Spinal cord (tissue), 10 donors: Measurements from ENCODE around the gene COX20. TPM values are rescaled to one million over a fixed set of nuclear protein-coding genes. Genes with fewer than 3 reads are reported as not detected.

ENCODE experiments used
- DNase-seq, 6 donors: peaks; one replicate each; pipeline versions ENCODE4 v3.0.0 to v3.0.0-alpha.2; 2013 to 2015; ENCODE audit warnings: low spot score in 6 of 6, low read depth in 4 of 6
- H3K27ac ChIP-seq: one replicate; pipeline ENCODE4 v1.5.1; 2013; ENCODE audit warnings: low read depth, low read length, control low read depth
- H3K27me3 ChIP-seq: one replicate; pipeline ENCODE4 v1.6.1; 2013; ENCODE audit warnings: low read length; ENCODE audit not compliant: control insufficient read depth, insufficient read depth
- H3K36me3 ChIP-seq: one replicate; pipeline ENCODE4 v1.6.1; 2013; ENCODE audit warnings: low read length; ENCODE audit not compliant: control insufficient read depth, insufficient read depth
- H3K4me1 ChIP-seq: one replicate; pipeline ENCODE4 v1.6.1; 2013; ENCODE audit warnings: low read length; ENCODE audit not compliant: control insufficient read depth, insufficient read depth
- H3K4me3 ChIP-seq: one replicate; pipeline ENCODE4 v1.5.1; 2013; ENCODE audit warnings: low read depth, low read length, control low read depth
- H3K9me3 ChIP-seq: one replicate; pipeline ENCODE4 v1.6.1; 2013; ENCODE audit warnings: low read length; ENCODE audit not compliant: control insufficient read depth, insufficient read depth
- WGBS: methylation state at CpG from one replicate; pipeline ENCODE4 v1.1.5; 2013; ENCODE audit warnings: missing lambda C conversion rate; ENCODE audit not compliant: insufficient coverage; 5-methylcytosine and 5-hydroxymethylcytosine counted together
- polyA plus RNA-seq, 2 donors: library from polyadenylated mRNA; unstranded; fragments of 120-200 nt; gene quantifications; one replicate each; pipeline ENCODE4 v1.2.1, GENCODE V29; 2013; ENCODE audit not compliant: insufficient read length in 2 of 2
- total RNA-seq, 2 donors: library from RNA; depleted of rRNA in 1 of 2; stranded (reverse); fragments of 120-200 nt in 1 of 2; fragments of >200 nt in 1 of 2; gene quantifications; one replicate each; pipeline versions ENCODE4 v1.2.3 to v1.2.4, GENCODE V29; 2013 to 2014
- donor health status: healthy.

Gene COX20
- total and polyA plus RNA-seq, 4 donors: 45.5 to 184 (median 108) TPM

DNA sequence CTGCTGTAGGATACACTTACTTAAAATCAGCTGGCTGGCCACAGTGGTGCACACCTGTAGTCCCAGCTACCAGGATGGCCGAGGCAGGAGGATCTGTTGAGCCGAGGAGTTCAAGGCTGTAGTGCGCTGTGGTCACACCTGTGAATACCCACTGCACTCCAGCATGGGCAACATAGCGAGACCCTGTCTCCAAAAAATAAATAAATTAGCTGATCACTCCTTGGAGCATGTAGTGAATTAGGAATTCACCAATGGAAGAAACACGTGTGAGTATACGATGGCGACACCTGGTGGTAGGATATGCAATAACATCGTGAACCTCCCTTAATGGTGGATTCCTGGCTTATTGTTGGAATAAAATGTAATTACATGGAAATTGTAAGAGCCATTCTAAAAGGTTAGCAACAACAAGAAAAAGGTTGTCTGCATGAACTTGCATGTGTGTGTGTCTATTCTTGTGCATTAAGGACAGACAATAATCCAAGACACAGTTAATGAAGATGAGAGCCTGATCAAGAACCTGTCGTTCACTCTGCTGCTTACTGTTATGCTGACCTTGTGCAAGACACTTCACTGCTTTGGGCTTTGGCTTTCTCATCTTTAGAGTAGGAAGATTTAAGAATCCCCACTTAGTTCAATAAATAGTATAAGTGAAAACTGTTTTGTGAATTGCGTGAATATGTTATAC, 38.6 kb upstream of the COX20 start:
- H3K27ac ChIP-seq: no peak overlapping the region
- no peaks in the 10 kb centered on the region for H3K4me1 ChIP-seq
- no peaks in the 10 kb centered on the region for H3K9me3 ChIP-seq
- no peaks in the 10 kb centered on the region for H3K27me3 ChIP-seq
- WGBS: 37% methylated on average over 7 of the region's 10 CpGs
- DNase-seq: peak; percentile 47 to 92 (median 64)
- no peak overlapping the region for H3K4me3 ChIP-seq
- no peaks in the 10 kb centered on the region for H3K36me3 ChIP-seq

- no peak overlapping the region for H3K27ac ChIP-seq
- H3K4me1 ChIP-seq: no peaks in the 10 kb centered on the region
- H3K9me3 ChIP-seq: no peaks in the 10 kb centered on the region
- 94% methylated on average over 6 of the region's 9 CpGs for WGBS
- no peaks in the 10 kb centered on the region for H3K27me3 ChIP-seq
- H3K4me3 ChIP-seq: no peak overlapping the region
- H3K36me3 ChIP-seq: no peaks in the 10 kb centered on the region
- no peak for DNase-seq
Measured at GRCh38 chr1:244800821-244801220, 34.6 kb upstream of the COX20 start.

DNA sequence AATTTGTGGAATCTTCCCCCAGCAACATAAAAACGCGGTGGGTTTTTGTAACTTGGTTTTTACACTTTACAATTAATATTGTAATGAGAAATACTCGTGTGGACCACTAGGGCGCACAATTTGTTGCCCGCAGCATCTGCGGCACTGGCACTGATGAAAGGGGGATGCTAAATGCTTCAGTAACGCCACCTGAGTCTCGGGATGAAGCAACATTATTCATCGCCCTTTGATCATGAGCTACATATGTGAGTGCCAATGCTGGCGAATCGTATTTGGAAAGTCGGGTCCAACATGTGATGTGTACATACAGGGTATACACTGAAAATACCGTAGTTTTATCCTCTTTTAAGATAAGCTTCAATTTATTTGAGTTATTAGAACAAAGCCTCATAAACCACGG, 34.2 kb upstream of the COX20 start:
- H3K27ac ChIP-seq: no peak overlapping the region
- no peaks in the 10 kb centered on the region for H3K27me3 ChIP-seq
- 52% methylated on average over 3 of the region's 14 CpGs for WGBS
- no peaks in the 10 kb centered on the region for H3K4me1 ChIP-seq
- no peak overlapping the region for H3K4me3 ChIP-seq
- H3K9me3 ChIP-seq: no peaks in the 10 kb centered on the region
- DNase-seq: peak in 2 of 6 donors; percentile 9 to 45
- no peaks in the 10 kb centered on the region for H3K36me3 ChIP-seq

DNA sequence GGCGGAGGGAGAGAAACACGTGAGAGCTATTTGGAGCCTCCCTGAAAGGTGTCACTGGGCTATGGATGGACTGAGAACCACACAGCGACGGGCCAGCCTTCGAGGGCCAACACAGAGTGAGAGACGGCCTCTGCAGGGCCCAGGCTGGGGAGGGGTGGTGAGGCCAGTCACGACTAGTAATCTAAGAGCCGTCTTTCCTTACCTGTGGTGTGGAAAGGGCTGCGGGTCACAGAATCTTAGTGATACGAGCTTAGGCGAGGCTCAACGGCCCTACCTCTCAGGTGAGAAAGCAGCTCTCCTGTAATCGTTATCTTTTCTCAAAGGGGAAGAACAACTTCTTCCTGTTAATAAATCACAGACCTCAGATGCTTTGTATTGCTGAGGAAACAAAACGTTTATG, 33.4 kb upstream of the COX20 start:
- no peak overlapping the region for H3K4me3 ChIP-seq
- no peaks in the 10 kb centered on the region for H3K9me3 ChIP-seq
- no peaks in the 10 kb centered on the region for H3K36me3 ChIP-seq
- WGBS: 84% methylated on average over 7 of the region's 14 CpGs
- no peak for DNase-seq
- H3K27me3 ChIP-seq: no peaks in the 10 kb centered on the region
- H3K27ac ChIP-seq: no peak overlapping the region
- H3K4me1 ChIP-seq: no peaks in the 10 kb centered on the region

DNA sequence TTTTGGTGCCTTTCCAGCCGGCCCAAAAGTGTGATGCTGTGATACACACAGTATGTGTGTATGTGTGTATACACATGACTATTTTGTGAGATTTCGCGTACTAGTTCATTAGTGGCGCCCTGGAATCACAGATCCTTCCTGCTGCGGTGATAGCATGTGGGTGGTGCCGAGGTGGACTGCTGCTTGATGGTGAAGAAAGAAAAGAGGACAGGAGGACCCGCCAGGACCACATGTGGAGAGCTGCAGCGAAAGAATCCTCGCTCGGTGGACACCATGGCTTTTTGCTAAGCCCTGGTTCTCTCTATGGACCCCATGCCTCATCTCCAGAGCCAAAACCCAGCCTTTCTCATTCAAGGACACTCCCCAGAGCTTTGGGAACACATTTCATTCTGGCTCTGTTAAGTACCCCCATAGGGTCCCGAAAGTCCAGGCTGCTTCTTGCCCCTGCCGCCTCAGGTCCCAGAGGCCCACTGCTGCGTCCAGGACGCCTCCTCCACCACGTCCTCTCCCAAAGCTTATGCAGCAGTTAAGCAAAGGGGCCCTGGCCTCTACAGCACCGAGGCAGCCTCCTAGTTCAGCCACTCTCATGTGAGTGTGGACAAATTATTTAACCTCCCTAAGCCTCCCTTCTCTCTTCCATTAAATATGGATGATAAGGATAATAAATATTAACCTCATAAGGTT, 32.8 kb upstream of the COX20 start:
- H3K27ac ChIP-seq: no peak overlapping the region
- DNase-seq: no peak
- H3K36me3 ChIP-seq: no peaks in the 10 kb centered on the region
- no peaks in the 10 kb centered on the region for H3K4me1 ChIP-seq
- H3K9me3 ChIP-seq: no peaks in the 10 kb centered on the region
- no peak overlapping the region for H3K4me3 ChIP-seq
- no peaks in the 10 kb centered on the region for H3K27me3 ChIP-seq
- 92% methylated on average over 9 of the region's 16 CpGs for WGBS

GRCh38 chr1:244804841-244805240, 30.6 kb upstream of the COX20 start:
- no peaks in the 10 kb centered on the region for H3K4me1 ChIP-seq
- no peaks in the 10 kb centered on the region for H3K9me3 ChIP-seq
- H3K27ac ChIP-seq: no peak overlapping the region
- DNase-seq: no peak
- H3K36me3 ChIP-seq: no peaks in the 10 kb centered on the region
- 89% methylated on average over 6 of the region's 8 CpGs for WGBS
- H3K27me3 ChIP-seq: no peaks in the 10 kb centered on the region
- no peak overlapping the region for H3K4me3 ChIP-seq

DNA sequence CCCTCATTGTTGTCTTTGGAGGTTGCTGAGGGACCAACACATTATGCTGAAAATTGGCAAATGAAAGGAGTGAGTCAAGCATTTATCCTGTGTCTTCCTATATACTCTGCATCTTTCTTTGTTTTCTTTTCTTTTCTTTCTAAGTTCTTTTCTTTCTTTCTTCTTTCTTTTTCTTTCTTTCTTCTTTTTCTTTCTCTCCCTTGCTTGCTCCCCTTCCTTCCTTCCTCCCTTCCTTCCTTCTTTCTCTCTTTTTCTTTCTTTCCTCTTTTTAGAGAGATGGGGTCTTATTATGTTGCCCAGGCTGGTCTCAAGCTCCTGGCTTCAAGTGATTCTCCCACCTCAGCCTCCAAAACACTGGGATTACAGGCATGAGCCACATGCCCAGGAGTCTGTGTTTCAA, 28.3 kb upstream of the COX20 start:
- H3K4me3 ChIP-seq: no peak overlapping the region
- no peaks in the 10 kb centered on the region for H3K27me3 ChIP-seq
- H3K36me3 ChIP-seq: no peaks in the 10 kb centered on the region
- H3K4me1 ChIP-seq: no peaks in the 10 kb centered on the region
- DNase-seq: no peak
- no peaks in the 10 kb centered on the region for H3K9me3 ChIP-seq
- no peak overlapping the region for H3K27ac ChIP-seq

- WGBS: 91% methylated on average over 22 of the region's 22 CpGs
- Histone ChIP-seq H3K4me1 (no peaks in the 10 kb centered on the region), H3K9me3 (no peaks in the 10 kb centered on the region), H3K27me3 (no peaks in the 10 kb centered on the region), H3K27ac (no peak overlapping the region), H3K36me3 (no peaks in the 10 kb centered on the region), H3K4me3 (no peak overlapping the region)
- DNase-seq: no peak
Measured at GRCh38 chr1:244810221-244810620, 25.2 kb upstream of the COX20 start.

- WGBS: 89% methylated on average over 3 of the region's 6 CpGs
- Histone ChIP-seq H3K36me3 (no peaks in the 10 kb centered on the region), H3K9me3 (no peaks in the 10 kb centered on the region), H3K4me3 (no peak overlapping the region), H3K27me3 (no peaks in the 10 kb centered on the region), H3K27ac (no peak overlapping the region), H3K4me1 (no peaks in the 10 kb centered on the region)
- no peak for DNase-seq
Measured at GRCh38 chr1:244813327-244813726, 22.1 kb upstream of the COX20 start.

GRCh38 chr1:244815600-244816099, 19.8 kb upstream of the COX20 start:
- Histone ChIP-seq H3K4me3 (no peak overlapping the region), H3K36me3 (no peaks in the 10 kb centered on the region), H3K9me3 (no peaks in the 10 kb centered on the region), H3K4me1 (no peaks in the 10 kb centered on the region), H3K27ac (no peak overlapping the region), H3K27me3 (no peaks in the 10 kb centered on the region)
- no peak for DNase-seq
- WGBS: 36% methylated on average over 13 of the region's 15 CpGs
